ENCODE results near the gene AVPR1B.
A peak's percentile ranks its signal among the peaks of the same experiment; 100 is the strongest.

The AVPR1B gene

GRCh38 chr1:206111271-206111927, 5.8 kb downstream of the AVPR1B start:
- DNase-seq (ENCODE audit: low read depth): no peak

DNA sequence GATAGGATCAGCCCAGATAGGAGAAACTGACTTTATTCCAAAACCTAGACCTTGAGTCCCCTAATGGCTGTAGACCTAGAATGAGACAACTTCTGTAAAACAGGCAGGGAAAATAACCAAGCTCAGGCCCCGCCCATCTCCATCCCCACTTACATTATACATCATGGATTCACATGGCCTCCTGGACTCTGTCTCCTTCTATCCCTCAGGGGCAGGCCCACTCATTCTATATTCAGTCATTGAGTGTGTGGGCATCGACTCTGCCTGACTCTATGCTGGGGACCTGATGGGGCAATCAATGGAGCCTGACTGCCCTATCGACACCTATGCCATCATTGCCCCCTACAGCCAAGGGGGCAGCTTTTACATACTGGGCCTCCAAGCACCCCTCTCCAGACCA, 6.4 kb downstream of the AVPR1B start:
- no peak for DNase-seq (ENCODE audit: low read depth)

DNA sequence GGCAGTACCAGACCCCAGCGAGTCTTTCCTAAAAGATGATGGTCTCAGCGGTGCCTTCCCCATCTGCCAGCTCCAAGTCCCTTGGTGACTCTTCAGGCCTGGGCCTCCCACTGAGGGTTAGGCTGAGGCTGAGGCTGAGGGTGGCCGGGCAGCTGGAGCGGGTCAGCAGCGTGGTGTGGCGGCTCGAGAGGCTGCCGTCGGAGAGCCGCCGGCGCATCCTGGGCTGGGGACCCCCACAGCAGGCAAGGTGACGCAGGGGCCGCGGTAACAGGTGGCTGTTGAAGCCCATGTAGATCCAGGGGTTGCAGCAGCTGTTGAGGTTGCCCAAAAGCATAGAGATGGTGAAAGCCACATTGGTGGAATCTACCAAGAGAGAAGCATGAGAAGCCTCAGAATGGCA, 7.0 kb downstream of the AVPR1B start:
- no peak for DNase-seq (ENCODE audit: low read depth)

GRCh38 chr1:206109718-206110117, 7.5 kb downstream of the AVPR1B start:
- DNase-seq (ENCODE audit: low read depth): no peak

GRCh38 chr1:206108635-206109034, 8.6 kb downstream of the AVPR1B start:
- DNase-seq (ENCODE audit: low read depth): no peak

DNA sequence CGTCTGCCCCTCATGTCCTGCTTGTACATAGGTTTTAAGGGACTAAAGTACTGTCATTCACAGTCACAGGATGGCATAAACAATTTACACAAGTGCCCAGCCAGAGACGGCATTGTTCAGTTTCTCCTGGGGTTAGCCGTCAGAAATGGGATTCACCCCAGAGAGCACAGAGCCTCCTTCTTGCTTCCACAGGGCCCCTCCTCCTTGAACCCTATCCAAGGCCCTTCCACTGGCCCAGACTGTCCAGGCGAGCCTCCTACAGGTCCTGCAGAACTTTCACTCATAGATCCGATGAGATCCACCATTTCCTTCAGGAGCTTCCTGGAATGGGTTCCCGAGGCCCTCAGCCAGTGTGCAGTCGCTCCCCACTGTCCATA, 10.0 kb downstream of the AVPR1B start:
- DNase-seq (ENCODE audit: low read depth): no peak

GRCh38 chr1:206106328-206107167, 10.6 kb downstream of the AVPR1B start:
- peak; percentile 67 for DNase-seq (ENCODE audit: low read depth)

DNA sequence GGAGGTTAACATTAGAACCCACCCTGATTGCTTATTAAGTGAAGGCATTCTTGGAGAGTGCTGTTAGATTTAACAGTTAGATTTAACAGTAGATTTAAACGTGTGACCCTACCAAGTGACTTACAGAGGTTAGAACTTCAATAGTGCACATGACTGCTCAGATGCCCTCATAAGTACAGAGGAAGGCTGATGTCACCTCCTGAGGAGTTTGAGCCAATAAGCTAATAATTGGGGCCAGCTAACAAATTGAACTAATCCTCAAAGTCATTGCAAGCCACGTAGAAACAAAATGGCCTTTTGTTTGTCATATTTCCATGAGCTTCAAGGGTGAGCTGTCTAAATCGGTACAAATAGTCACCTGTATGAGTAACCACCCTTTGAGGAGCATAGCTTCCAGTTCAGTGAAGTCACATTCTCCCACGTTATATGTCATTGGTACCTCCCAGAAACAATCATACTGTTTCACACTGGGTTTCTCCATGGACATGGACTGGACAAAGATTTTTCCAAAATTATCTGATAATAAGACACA, 11.7 kb downstream of the AVPR1B start:
- DNase-seq (ENCODE audit: low read depth): no peak

- no peak for DNase-seq (ENCODE audit: low read depth)
Observed at GRCh38 chr1:206103979-206104378, 13.2 kb downstream of the AVPR1B start.

GRCh38 chr1:206102292-206102936, 14.8 kb downstream of the AVPR1B start:
- no peak for DNase-seq (ENCODE audit: low read depth)

DNA sequence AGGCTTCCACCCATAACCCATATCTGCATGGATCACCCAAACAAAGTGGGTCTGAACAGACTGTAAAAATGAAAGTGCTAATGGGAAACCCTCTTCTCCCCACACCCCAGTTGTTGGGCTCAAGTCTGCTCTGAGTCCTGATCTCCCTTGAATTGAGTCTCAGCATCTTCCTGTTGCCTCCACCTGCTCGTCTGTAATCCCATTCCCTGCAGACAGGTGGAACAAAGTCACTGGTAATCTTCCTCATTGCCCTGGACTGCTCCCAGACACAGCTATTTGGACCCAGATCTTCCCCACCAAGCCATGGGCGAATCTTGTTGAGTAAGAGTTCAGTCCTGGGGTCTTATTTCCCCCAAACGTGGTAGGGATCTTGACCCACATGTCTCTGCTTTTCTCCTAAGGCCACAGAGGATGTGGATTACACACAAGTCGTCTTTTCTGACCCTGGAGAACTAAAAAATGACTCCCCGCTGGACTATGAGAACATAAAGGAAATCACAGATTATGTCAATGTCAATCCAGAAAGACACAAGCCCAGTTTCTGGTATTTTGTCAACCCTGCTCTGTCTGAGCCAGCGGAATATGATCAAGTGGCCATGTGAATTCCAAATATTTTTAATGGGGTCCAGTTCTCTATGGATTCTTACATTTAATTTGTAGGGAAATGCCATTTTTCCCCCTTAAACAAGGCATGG, 15.7 kb downstream of the AVPR1B start:
- DNase-seq (ENCODE audit: low read depth): no peak

DNA sequence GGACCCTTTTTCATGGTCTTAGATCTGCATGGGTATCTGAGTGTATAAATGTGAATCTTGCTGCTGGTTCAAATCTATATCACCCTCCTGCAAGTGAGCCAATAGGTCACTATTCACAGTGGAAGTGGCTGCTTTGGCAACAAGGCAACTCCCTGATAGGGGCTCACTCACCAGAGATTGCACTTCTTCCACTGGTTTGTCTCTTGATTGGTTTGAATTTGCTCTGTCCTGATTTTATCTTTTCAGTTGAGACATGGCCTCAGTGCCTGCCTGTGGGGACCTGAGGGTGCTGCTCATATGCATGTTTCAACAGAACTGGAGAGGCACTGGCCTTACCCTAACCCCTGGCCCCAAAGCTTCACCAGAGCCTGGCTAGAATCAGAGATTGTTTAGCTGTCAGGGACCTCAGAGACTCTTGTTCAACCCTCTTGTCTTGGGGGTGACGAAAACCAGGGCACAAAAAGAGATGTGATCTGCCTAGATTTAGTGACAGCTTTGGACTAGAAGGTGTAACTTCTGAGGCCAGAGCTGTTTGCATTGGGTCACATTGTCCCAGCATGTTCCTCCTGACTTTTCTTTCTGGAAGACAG, 16.9 kb downstream of the AVPR1B start:
- no peak for DNase-seq (ENCODE audit: low read depth)

- no peak for DNase-seq (ENCODE audit: low read depth)
Observed at GRCh38 chr1:206098242-206098919, 18.8 kb downstream of the AVPR1B start.

GRCh38 chr1:206097381-206097780, 19.8 kb downstream of the AVPR1B start:
- no peak for DNase-seq (ENCODE audit: low read depth)

DNA sequence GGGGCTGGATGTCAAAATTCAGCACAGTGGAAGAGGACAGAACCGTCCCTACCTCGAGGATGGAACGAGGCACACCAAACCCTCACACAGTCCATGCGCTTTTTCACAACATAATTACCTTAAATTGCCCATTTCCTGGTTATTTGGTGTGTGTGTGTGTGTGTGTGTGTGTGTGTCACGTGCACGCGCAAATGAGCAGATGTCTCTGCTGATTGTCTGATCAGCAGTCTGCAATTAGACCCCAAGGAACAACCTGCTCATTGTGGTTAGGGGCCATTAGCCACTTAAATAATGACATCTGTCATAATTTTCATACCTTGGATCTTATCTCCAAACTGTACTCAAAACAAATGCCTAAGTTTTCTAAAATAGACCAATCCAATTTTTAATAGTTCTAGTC, 23.2 kb downstream of the AVPR1B start:
- DNase-seq (ENCODE audit: low read depth): no peak

GRCh38 chr1:206089341-206089740, 27.8 kb downstream of the AVPR1B start:
- no peak for DNase-seq (ENCODE audit: low read depth)

- DNase-seq (ENCODE audit: low read depth): no peak
Observed at GRCh38 chr1:206087091-206087490, 30.1 kb downstream of the AVPR1B start.

GRCh38 chr1:206083750-206084149, 33.4 kb downstream of the AVPR1B start:
- DNase-seq (ENCODE audit: low read depth): no peak

- no peak for DNase-seq (ENCODE audit: low read depth)
Observed at GRCh38 chr1:206082831-206083695, 34.1 kb downstream of the AVPR1B start.

DNA sequence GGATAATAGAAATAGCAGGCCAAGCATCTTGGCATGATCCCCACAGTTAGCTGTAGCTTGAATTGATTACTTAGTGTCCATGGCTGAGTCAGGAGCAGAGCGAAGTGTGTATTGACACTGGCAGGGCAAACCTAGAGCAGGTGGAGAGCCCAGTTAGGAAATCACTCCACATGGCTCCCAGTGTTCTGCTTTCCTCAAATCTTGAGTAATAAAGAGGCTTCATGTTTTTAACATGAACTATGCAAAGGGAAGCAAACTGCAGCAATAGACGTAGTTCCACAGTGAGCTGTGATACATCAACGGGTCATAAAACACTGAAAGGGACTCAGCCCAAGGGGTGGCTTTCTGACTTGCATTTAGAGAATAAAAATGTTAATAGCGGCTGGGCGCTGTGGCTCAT, 35.3 kb downstream of the AVPR1B start:
- no peak for DNase-seq (ENCODE audit: low read depth)
